ENCODE measurements around the gene SPN.
"Not testable (repeated sequence)": the region's sequence is repeated elsewhere in the genome, so short reads cannot be mapped to it uniquely, and the experiment has no call there.

SPN gene

DNA sequence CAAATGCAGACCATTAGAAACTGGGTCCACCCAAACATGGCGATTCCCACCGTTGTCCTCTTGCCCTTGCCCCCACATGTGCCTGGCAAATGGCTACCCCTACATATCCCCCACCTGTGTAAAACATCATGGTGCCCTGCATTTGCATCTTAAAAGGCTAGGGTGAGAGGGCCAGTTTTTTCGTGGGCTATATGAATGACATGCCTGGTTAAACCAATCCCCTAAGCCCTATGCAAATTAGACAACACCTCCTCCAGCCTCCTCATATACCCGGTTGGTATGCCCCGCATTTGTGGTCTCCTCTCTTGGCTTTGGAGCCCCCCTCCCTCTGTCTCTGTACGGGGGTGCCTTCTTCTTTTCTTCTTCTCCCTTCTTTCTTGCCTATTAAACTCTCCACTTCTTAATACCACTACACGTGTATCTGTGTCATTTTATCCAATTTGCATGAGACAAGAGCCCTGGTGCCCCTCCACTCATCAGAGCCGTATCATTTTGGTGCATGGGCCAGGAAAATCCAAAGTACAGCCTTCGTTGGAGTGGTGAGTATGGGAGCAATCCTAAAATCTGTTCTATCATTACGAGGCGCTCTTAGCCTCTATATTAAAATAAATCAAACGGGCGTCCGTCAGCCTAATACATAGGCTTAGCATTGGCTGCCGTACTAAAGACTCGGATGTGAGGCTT, 46.0 kb downstream of the SPN start:
- ChIA-PET CTCF (no interaction called here), POLR2A (no interaction called here)
- TF ChIP-seq TARDBP (IDR thresholded peaks at IDR 0.05), result no peak
- no peak for DNase-seq (ENCODE audit: extremely low spot score)

GRCh38 chr16:29709657-29710056, 46.6 kb downstream of the SPN start:
- not testable (repeated sequence) for DNase-seq (ENCODE audit: extremely low spot score)
- CTCF ChIA-PET, result interaction anchor here (0.7 kb wide), 1 partner anchor 120 kb away, joined by 4 read pairs; no protein-coding TSS in a partner anchor
- POLR2A ChIA-PET, result interaction anchor here (1.0 kb wide), 1 partner anchor 80 kb away, joined by 4 read pairs; the partner anchor contains the start of gene KIF22

GRCh38 chr16:29710227-29711219, 47.5 kb downstream of the SPN start:
- ChIA-PET CTCF (interaction anchor here (0.7 kb wide), 1 partner anchor 119 kb away, joined by 4 read pairs; no protein-coding TSS in a partner anchor), POLR2A (interaction anchor here (1.0 kb wide), 1 partner anchor 80 kb away, joined by 4 read pairs; the partner anchor contains the start of gene KIF22)
- TF ChIP-seq FOXM1 (IDR thresholded peaks at IDR 0.05; ENCODE audit: borderline replicate concordance), result no peak
- TF ChIP-seq L3MBTL2 (conservative IDR thresholded peaks at IDR 0.05), result peak; percentile 91
- peak; percentile 53 for DNase-seq (ENCODE audit: extremely low spot score)

DNA sequence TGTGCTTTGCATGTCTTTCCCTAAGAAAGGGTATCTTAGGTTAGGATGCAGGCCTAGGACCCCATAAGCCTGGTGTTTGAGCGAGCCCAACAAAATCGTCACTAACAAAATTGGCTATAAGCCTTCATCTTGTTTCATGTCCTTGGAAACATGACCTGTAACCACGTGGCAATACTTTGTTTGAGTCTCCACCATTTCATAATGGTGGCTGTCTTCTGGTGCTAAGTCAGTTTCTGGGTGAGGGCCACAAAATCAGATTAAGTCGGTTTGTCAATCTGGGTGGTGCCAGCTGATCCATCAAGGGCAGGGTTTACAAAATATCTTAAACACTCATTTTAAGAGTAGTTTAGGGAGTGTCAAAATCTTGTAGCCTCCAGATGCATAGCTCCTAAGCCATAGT, 49.8 kb downstream of the SPN start:
- CTCF ChIA-PET, result interaction anchor here (1.0 kb wide), 1 partner anchor 17 kb away, joined by 3 read pairs; no protein-coding TSS in a partner anchor
- TF ChIP-seq FOXM1 (IDR thresholded peaks at IDR 0.05; ENCODE audit: borderline replicate concordance), result no peak
- no peak for TF ChIP-seq HDGF (IDR thresholded peaks at IDR 0.05; ENCODE audit: borderline replicate concordance)
- TF ChIP-seq ZNF384 (IDR thresholded peaks at IDR 0.05), result no peak
- TF ChIP-seq ELF4 (IDR thresholded peaks at IDR 0.05), result no peak
- TF ChIP-seq CTBP1 (IDR thresholded peaks at IDR 0.05; ENCODE audit: borderline replicate concordance), result no peak
- TF ChIP-seq SUZ12 (IDR thresholded peaks at IDR 0.05), result no peak
- TF ChIP-seq TARDBP (IDR thresholded peaks at IDR 0.05), result no peak
- no peak for TF ChIP-seq PKNOX1 (IDR thresholded peaks at IDR 0.05)
- no peak for TF ChIP-seq L3MBTL2 (conservative IDR thresholded peaks at IDR 0.05)
- TF ChIP-seq NFRKB (IDR thresholded peaks at IDR 0.05), result no peak
- TF ChIP-seq FOXA1 (IDR thresholded peaks at IDR 0.05), result no peak
- TF ChIP-seq LEF1 (IDR thresholded peaks at IDR 0.05; ENCODE audit: borderline replicate concordance), result no peak
- TF ChIP-seq ARNT (IDR thresholded peaks at IDR 0.05), result no peak
- no peak for TF ChIP-seq BHLHE40 (IDR thresholded peaks at IDR 0.05; ENCODE audit: borderline replicate concordance)
- no peak for TF ChIP-seq SP1 (IDR thresholded peaks at IDR 0.05)
- TF ChIP-seq FOXK2 (IDR thresholded peaks at IDR 0.05), result no peak
- no peak for DNase-seq (ENCODE audit: extremely low spot score)
- POLR2A ChIA-PET, result no interaction called here

GRCh38 chr16:29714396-29714795, 51.3 kb downstream of the SPN start:
- POLR2A ChIA-PET, result no interaction called here

DNA sequence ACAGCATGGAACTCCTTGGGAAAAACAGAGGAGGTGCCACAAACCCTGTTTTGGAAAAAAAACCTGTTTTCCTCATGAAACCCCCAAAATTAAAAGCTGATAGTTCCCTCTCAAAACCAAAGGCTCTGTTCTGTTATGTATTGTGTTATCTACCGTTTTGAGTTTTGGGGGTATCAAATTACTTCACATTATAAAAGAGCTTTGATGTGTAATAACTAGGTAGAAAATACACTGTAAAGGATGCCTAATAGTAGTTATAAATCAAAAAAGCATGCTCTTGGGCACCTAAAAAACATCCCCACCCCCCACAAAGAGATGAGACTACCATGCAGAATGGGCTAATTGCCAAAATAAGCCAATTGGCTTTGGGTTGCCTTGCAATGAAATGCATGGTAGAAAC, 51.9 kb downstream of the SPN start:
- CTCF ChIA-PET, result interaction anchor here (0.6 to 1.3 kb wide), 2 partner anchors 13 to 685 kb away, joined by 3 to 4 read pairs; no protein-coding TSS in a partner anchor
- DNase-seq (ENCODE audit: extremely low spot score), result no peak

More at GRCh38 chr16:29714396-29714795, 51.3 kb downstream of the SPN start:
- CTCF ChIA-PET, result interaction anchor here (0.6 to 1.3 kb wide), 4 partner anchors 9 to 684 kb away, joined by 3 to 4 read pairs (median 4); no protein-coding TSS in a partner anchor
- no peak for DNase-seq (ENCODE audit: extremely low spot score)
- no peak for TF ChIP-seq ZNF384 (IDR thresholded peaks at IDR 0.05)
- TF ChIP-seq L3MBTL2 (conservative IDR thresholded peaks at IDR 0.05), result no peak
- TF ChIP-seq SP1 (IDR thresholded peaks at IDR 0.05), result no peak
- TF ChIP-seq TARDBP (IDR thresholded peaks at IDR 0.05), result no peak
- TF ChIP-seq NFRKB (IDR thresholded peaks at IDR 0.05), result no peak
- TF ChIP-seq HDGF (IDR thresholded peaks at IDR 0.05; ENCODE audit: borderline replicate concordance), result no peak
- no peak for TF ChIP-seq SUZ12 (IDR thresholded peaks at IDR 0.05)
- TF ChIP-seq ELF4 (IDR thresholded peaks at IDR 0.05), result no peak
- no peak for TF ChIP-seq LEF1 (IDR thresholded peaks at IDR 0.05; ENCODE audit: borderline replicate concordance)
- no peak for TF ChIP-seq BHLHE40 (IDR thresholded peaks at IDR 0.05; ENCODE audit: borderline replicate concordance)
- TF ChIP-seq CTBP1 (IDR thresholded peaks at IDR 0.05; ENCODE audit: borderline replicate concordance), result no peak

DNA sequence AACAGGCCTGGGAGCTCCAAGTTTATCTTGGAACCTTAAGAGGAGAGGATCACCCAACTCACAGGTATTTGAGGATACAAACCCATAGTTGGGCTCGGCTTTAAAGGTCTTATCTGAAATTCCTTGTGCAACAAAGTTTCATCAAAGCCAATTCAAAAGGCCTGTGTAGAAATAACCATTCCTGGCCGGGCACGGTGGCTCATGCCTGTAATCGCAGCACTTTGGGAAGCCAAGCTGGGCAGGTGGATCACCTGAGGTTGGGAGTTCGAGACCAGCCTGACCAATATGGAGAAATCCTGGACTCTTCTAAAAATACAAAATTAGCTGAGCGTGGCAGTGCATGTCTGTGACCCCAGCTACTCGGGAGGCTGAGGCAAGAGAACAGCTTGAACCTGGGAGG, 54.1 kb downstream of the SPN start:
- ChIA-PET POLR2A (no interaction called here), CTCF (no interaction called here)
- DNase-seq (ENCODE audit: extremely low spot score), result no peak
- TF ChIP-seq BHLHE40 (IDR thresholded peaks at IDR 0.05; ENCODE audit: borderline replicate concordance), result no peak
- no peak for TF ChIP-seq ELF4 (IDR thresholded peaks at IDR 0.05)
- TF ChIP-seq ARNT (IDR thresholded peaks at IDR 0.05), result no peak
- no peak for TF ChIP-seq LEF1 (IDR thresholded peaks at IDR 0.05; ENCODE audit: borderline replicate concordance)
- no peak for TF ChIP-seq FOXM1 (IDR thresholded peaks at IDR 0.05; ENCODE audit: borderline replicate concordance)
- no peak for TF ChIP-seq L3MBTL2 (conservative IDR thresholded peaks at IDR 0.05)
- TF ChIP-seq FOXA1 (IDR thresholded peaks at IDR 0.05), result no peak
- TF ChIP-seq SUZ12 (IDR thresholded peaks at IDR 0.05), result no peak
- no peak for TF ChIP-seq NFRKB (IDR thresholded peaks at IDR 0.05)
- TF ChIP-seq ZNF384 (IDR thresholded peaks at IDR 0.05), result no peak
- no peak for TF ChIP-seq HDGF (IDR thresholded peaks at IDR 0.05; ENCODE audit: borderline replicate concordance)
- TF ChIP-seq TARDBP (IDR thresholded peaks at IDR 0.05), result no peak
- no peak for TF ChIP-seq FOXK2 (IDR thresholded peaks at IDR 0.05)
- TF ChIP-seq PKNOX1 (IDR thresholded peaks at IDR 0.05), result no peak
- no peak for TF ChIP-seq CTBP1 (IDR thresholded peaks at IDR 0.05; ENCODE audit: borderline replicate concordance)
- TF ChIP-seq SP1 (IDR thresholded peaks at IDR 0.05), result no peak

More for the DNA sequence above, 51.9 kb downstream of the SPN start:
- POLR2A ChIA-PET, result no interaction called here
- no peak for TF ChIP-seq SP1 (IDR thresholded peaks at IDR 0.05)

Measured in HEK293T (cell line).